ENCODE measurements around the gene MCUR1. TPM values are rescaled to one million over a fixed set of nuclear protein-coding genes. Genes with fewer than 3 reads are reported as not detected.

The MCUR1 gene
- total and polyA plus RNA-seq, 2 donors (not counting 1 experiment from before 2014, with no cell fraction given): 6.3 to 12.4 TPM

GRCh38 chr6:13743736-13744127 is 70.6 kb downstream of the MCUR1 start:
- Histone ChIP-seq H3K4me3 (replicated peaks in 1 of 4; ENCODE audit: control extremely low read depth in 1 of 4, insufficient read depth in 1 of 4, low read depth in 3 of 4, low read length in 4 of 4) (no peak overlapping the region), H3K79me2 (ENCODE audit: control insufficient read depth, insufficient read depth, low read length) (no peaks in the 10 kb centered on the region), H4K20me1 (ENCODE audit: control insufficient read depth, extremely low read depth, insufficient read depth, low read length) (no peaks in the 10 kb centered on the region), H3K36me3 (ENCODE audit: control insufficient read depth, insufficient read depth, low read length) (no peaks in the 10 kb centered on the region), H2AFZ (ENCODE audit: low read length) (no peak overlapping the region), H3K9ac (ENCODE audit: insufficient read depth, low read length) (no peak overlapping the region), H3K4me1 (ENCODE audit: control insufficient read depth, extremely low read depth, insufficient read depth, low read length) (no peaks in the 10 kb centered on the region), H3K9me3 (ENCODE audit: control insufficient read depth, insufficient read depth, low read depth, low read length) (no peaks in the 10 kb centered on the region), H3K27me3 (ENCODE audit: control insufficient read depth, insufficient read depth, low read length) (no peaks in the 10 kb centered on the region), H3K27ac (ENCODE audit: insufficient read depth, low read length) (no peak overlapping the region), H3K4me2 (ENCODE audit: extremely low read depth, insufficient read depth, low read length) (no peak overlapping the region)
- DNase-seq (ENCODE audit: low read depth in 2 of 2): no peak
- TF ChIP-seq EZH2 (IDR thresholded peaks at IDR 0.05; ENCODE audit: low read length, missing control alignments): no peak
- no peak for TF ChIP-seq CTCF (conservative IDR thresholded peaks at IDR 0.05 in 1 of 2, IDR thresholded peaks at IDR 0.05 in 1 of 2; ENCODE audit: low read depth in 1 of 2, low read length in 2 of 2)

- H3K27ac ChIP-seq (ENCODE audit: insufficient read depth, low read length): no peak overlapping the region
- no peaks in the 10 kb centered on the region for H3K27me3 ChIP-seq (ENCODE audit: control insufficient read depth, insufficient read depth, low read length)
- no peak overlapping the region for H3K4me3 ChIP-seq (replicated peaks in 1 of 4; ENCODE audit: control extremely low read depth in 1 of 4, insufficient read depth in 1 of 4, low read depth in 3 of 4, low read length in 4 of 4)
- TF ChIP-seq CTCF (conservative IDR thresholded peaks at IDR 0.05 in 1 of 2, IDR thresholded peaks at IDR 0.05 in 1 of 2; ENCODE audit: low read depth in 1 of 2, low read length in 2 of 2) (no peak), EZH2 (IDR thresholded peaks at IDR 0.05; ENCODE audit: low read length, missing control alignments) (no peak)
- no peak overlapping the region for H2AFZ ChIP-seq (ENCODE audit: low read length)
- no peaks in the 10 kb centered on the region for H3K79me2 ChIP-seq (ENCODE audit: control insufficient read depth, insufficient read depth, low read length)
- no peaks in the 10 kb centered on the region for H4K20me1 ChIP-seq (ENCODE audit: control insufficient read depth, extremely low read depth, insufficient read depth, low read length)
- H3K4me1 ChIP-seq (ENCODE audit: control insufficient read depth, extremely low read depth, insufficient read depth, low read length): no peaks in the 10 kb centered on the region
- DNase-seq (ENCODE audit: low read depth in 2 of 2): no peak
- no peaks in the 10 kb centered on the region for H3K9me3 ChIP-seq (ENCODE audit: control insufficient read depth, insufficient read depth, low read depth, low read length)
- no peaks in the 10 kb centered on the region for H3K36me3 ChIP-seq (ENCODE audit: control insufficient read depth, insufficient read depth, low read length)
- no peak overlapping the region for H3K4me2 ChIP-seq (ENCODE audit: extremely low read depth, insufficient read depth, low read length)
- no peak overlapping the region for H3K9ac ChIP-seq (ENCODE audit: insufficient read depth, low read length)
Observed at GRCh38 chr6:13742961-13743735, 71.2 kb downstream of the MCUR1 start.

GRCh38 chr6:13741365-13741764 is 73.0 kb downstream of the MCUR1 start:
- Histone ChIP-seq H3K36me3 (ENCODE audit: control insufficient read depth, insufficient read depth, low read length) (no peaks in the 10 kb centered on the region), H3K79me2 (ENCODE audit: control insufficient read depth, insufficient read depth, low read length) (no peaks in the 10 kb centered on the region), H2AFZ (ENCODE audit: low read length) (no peak overlapping the region), H3K4me2 (ENCODE audit: extremely low read depth, insufficient read depth, low read length) (no peak overlapping the region), H3K9ac (ENCODE audit: insufficient read depth, low read length) (no peak overlapping the region), H3K4me1 (ENCODE audit: control insufficient read depth, extremely low read depth, insufficient read depth, low read length) (no peaks in the 10 kb centered on the region), H3K9me3 (ENCODE audit: control insufficient read depth, insufficient read depth, low read depth, low read length) (no peaks in the 10 kb centered on the region), H3K27ac (ENCODE audit: insufficient read depth, low read length) (no peak overlapping the region), H4K20me1 (ENCODE audit: control insufficient read depth, extremely low read depth, insufficient read depth, low read length) (no peaks in the 10 kb centered on the region), H3K27me3 (ENCODE audit: control insufficient read depth, insufficient read depth, low read length) (no peaks in the 10 kb centered on the region), H3K4me3 (replicated peaks in 1 of 4; ENCODE audit: control extremely low read depth in 1 of 4, insufficient read depth in 1 of 4, low read depth in 3 of 4, low read length in 4 of 4) (no peak overlapping the region)
- no peak for DNase-seq (ENCODE audit: low read depth in 2 of 2)
- TF ChIP-seq CTCF (conservative IDR thresholded peaks at IDR 0.05 in 1 of 2, IDR thresholded peaks at IDR 0.05 in 1 of 2; ENCODE audit: low read depth in 1 of 2, low read length in 2 of 2): no peak
- TF ChIP-seq EZH2 (IDR thresholded peaks at IDR 0.05; ENCODE audit: low read length, missing control alignments): no peak

Other genes starting within 250 kb of the MCUR1 start
- gene SIRT5, start 240.0 kb downstream of the MCUR1 start, total RNA-seq: 9.8 and 13.5 TPM in 2 replicates
- gene SIRT5, start 240.0 kb downstream of the MCUR1 start, polyA plus RNA-seq: 3.6 and 4.4 TPM in 2 replicates
- 43.9 and 47.2 TPM in 2 replicates for gene NOL7, start 199.2 kb downstream of the MCUR1 start, total RNA-seq
- gene NOL7, start 199.2 kb downstream of the MCUR1 start, polyA plus RNA-seq: 48.0 and 50.7 TPM in 2 replicates
- 39.8 and 48.7 TPM in 2 replicates for gene RANBP9, start 102.7 kb downstream of the MCUR1 start, total RNA-seq
- 46.2 and 46.7 TPM in 2 replicates for gene RANBP9, start 102.7 kb downstream of the MCUR1 start, polyA plus RNA-seq
- 2.5 and 2.6 TPM in 2 replicates for gene RNF182, start 110.4 kb upstream of the MCUR1 start, total RNA-seq
- gene RNF182, start 110.4 kb upstream of the MCUR1 start, polyA plus RNA-seq: 3.2 and 14.1 TPM in 2 replicates

All from fibroblast of lung (primary cell).